HG03159 (cell line): ENCODE measurements around the gene TTLL7.

Experiments
- ATAC-seq: cut with Tn5 transposase; IDR thresholded peaks from one replicate; pipeline ENCODE4 v1.9.1; 2021; ENCODE audit warnings: mild to moderate bottlenecking, moderate library complexity; ENCODE audit not compliant: unreplicated experiment

Gene TTLL7

GRCh38 chr1:83883979-83884378 is 115.0 kb downstream of the TTLL7 start:
- no peak for ATAC-seq

DNA sequence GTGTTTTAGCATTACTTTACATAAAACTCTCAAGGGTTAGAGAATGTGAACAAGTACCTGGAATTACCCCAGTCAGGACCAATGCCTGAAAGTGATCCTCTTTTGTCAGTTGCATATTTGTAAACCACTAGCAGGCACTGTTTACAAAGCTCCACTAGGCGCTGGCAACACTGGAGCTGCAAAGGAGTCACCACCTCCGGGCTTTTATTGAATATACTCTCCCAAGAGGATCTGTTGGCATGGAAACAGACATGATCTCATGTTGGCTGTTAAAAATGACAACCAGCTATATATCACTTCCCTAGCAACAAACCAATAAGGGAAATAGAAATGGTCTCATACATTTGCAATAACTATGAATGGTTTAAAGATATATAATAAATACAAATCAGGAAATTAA is 116.0 kb downstream of the TTLL7 start:
- no peak for ATAC-seq

- ATAC-seq: no peak
Observed at GRCh38 chr1:83872515-83872914, 126.4 kb downstream of the TTLL7 start.

- ATAC-seq: no peak
Observed at GRCh38 chr1:83864991-83865390, 133.9 kb downstream of the TTLL7 start.

GRCh38 chr1:83860490-83861221 is 138.3 kb downstream of the TTLL7 start:
- peak; percentile 92 for ATAC-seq

DNA sequence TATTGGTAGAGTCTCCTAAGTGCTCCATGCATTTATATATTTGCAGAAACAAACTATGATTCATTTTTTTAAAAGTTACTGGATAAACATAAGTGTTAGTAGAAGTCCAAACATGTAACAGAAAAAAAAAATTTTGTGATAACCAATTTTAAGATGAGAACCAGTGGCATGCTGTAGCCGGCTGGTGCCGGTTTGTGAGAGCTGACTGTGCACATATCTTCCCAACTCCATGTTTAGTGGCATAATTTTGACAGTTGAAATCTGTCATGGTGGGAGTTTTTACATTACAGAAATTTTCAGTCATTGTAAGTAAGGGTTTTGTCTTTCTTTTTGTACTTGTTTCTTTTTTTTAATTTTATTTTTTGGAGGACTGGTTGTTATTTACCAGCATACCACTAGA is 141.2 kb downstream of the TTLL7 start:
- no peak for ATAC-seq

DNA sequence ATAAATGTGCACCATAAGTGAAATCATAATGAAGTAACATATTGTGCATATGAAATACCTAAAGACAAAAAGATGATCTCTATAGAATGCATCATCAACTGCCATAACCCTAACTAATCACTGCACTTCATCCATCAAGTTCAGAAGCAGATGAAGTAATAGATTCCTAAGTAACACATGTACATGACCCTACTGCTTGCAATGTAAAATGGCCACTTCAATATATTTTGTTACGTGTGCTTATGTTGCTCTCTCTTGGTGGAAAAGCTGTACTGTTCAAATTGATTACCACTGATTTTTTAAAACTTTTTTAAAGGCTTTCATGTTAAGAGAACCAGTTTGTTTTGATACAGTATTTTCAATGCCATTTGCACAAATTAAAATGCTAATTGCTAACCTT is 141.8 kb downstream of the TTLL7 start:
- ATAC-seq: no peak

- ATAC-seq: no peak
Observed at GRCh38 chr1:83856381-83856780, 142.6 kb downstream of the TTLL7 start.

- ATAC-seq: no peak
Observed at GRCh38 chr1:83854456-83854855, 144.5 kb downstream of the TTLL7 start.

DNA sequence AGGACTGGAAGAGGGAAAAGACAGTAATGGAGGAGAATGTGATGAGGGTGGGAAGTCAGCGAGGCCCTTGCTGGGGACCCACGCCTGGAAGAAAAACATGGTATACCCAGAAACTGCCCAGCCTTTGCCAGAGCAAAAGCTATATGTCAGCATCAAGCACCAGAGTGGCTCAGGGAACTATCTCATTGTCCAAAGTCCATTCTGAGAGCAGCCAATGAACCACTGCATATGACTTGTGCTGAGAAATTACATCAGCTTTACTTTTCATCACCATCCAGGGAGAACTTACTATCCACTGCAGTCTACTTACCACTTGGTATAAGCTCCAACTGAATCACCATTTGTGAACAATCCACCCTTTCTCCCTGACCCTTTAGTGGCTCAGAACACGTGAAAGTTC is 148.1 kb downstream of the TTLL7 start:
- no peak for ATAC-seq

GRCh38 chr1:83849191-83850061 is 149.5 kb downstream of the TTLL7 start:
- no peak for ATAC-seq

- ATAC-seq: no peak
Observed at GRCh38 chr1:83846138-83846537, 152.8 kb downstream of the TTLL7 start.

DNA sequence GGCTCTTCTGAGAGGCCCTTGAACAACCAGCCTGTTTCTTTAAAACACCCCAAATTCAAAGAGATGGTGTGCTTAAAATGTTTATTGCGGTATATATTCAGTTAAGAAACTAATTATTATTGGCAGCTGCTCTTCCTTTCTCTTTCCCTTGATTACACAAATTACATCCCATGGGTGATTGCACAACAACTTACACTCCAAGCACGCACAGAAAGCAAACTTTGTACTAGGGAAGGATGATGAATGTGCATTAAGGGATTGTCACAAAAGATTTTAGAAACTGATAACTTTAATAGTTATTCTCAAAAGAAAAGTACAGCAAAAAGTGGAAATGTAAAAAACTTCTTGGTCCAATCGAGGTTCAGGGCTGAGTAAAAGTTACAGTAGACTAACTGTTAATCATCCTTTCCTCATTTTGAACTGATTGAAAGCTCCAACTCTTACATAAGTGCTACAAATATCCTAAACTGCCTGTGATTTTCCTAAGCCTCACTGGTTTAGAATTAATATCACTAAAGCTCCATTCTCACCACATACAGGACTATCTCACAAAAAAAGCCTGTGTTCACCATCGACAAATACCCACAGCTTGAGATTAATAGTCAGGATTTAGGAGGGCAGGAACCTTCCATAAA is 153.4 kb downstream of the TTLL7 start:
- ATAC-seq: no peak

GRCh38 chr1:83844546-83844945 is 154.4 kb downstream of the TTLL7 start:
- no peak for ATAC-seq

GRCh38 chr1:83839566-83840173 is 159.3 kb downstream of the TTLL7 start:
- no peak for ATAC-seq

DNA sequence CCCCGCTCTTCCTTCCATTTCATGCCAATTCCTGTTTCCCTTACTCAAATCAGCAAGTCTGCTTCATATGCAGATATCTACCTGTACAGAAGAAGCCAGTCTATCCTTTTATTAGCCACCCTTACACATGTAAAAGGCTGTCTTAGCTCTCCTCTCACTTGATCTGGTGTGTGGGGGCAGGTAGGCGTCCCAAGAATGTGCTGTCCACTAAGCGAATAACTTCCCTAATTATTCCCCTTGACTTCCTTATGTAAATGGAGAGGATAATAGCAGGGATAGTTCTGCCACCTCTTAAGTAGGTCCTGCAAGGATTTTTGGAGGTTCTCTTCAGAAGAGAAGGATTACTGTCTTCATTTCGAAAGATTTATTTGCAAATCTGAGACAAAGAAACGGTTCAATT is 160.4 kb downstream of the TTLL7 start:
- no peak for ATAC-seq

GRCh38 chr1:83836543-83836942 is 162.4 kb downstream of the TTLL7 start:
- no peak for ATAC-seq

- no peak for ATAC-seq
Observed at GRCh38 chr1:83834621-83835264, 164.2 kb downstream of the TTLL7 start.

DNA sequence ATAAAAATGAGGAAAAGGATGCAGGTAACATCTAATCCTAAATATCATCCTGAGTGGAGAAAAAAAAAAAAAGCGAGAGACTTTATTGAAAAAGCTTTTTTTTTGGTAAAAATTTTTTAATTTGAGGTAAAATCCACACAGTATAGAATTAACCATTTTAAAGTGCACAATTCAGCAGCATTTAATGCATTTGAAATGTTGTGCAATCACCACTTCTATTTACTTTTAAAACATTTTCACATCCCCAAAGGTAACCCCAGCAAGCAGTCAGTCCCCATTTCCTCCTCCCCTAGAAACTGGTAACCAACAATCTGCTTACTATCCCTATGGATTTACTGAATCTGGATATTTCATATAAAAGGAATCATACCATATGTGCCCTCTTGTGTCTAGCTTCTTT is 166.7 kb downstream of the TTLL7 start:
- ATAC-seq: no peak

- no peak for ATAC-seq
Observed at GRCh38 chr1:83829106-83829505, 169.8 kb downstream of the TTLL7 start.

DNA sequence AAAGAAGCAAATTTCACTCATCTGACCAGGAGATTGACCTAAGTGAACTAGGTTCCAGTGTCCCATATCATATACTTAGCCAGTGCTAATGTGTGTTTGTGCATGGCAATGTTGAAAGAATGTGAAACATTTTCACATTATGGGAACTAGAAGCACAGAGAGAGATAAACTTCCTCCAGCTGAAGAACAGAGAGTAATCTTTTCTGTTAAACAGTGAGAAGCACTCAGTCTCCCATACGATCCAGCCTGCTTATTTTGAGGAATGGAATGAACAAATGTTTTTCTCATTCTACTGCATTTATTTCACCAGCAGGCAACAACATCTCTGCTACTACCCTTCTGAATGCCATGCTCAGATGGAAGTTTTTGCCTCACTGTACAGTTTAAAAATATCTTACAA is 170.5 kb downstream of the TTLL7 start:
- no peak for ATAC-seq
